Osteoblast (primary cell): ENCODE results near the gene PPT1. TPM values are rescaled to one million over a fixed set of nuclear protein-coding genes. Genes with fewer than 3 reads are reported as not detected.
A peak's percentile ranks its signal among the peaks of the same experiment; 100 is the strongest.

Source experiments
- DNase-seq: peaks from one replicate; pipeline ENCODE4 v3.0.0; 2011; ENCODE audit warnings: low spot score, mixed read lengths; ENCODE audit not compliant: insufficient read length; ENCODE audit errors: missing footprints
- H2AFZ ChIP-seq: 2 replicates; pipeline ENCODE4 v1.6.0; 2011; ENCODE audit warnings: mild to moderate bottlenecking, low read length
- H3K27ac ChIP-seq: 2 replicates; pipeline ENCODE4 v1.5.1; 2011; ENCODE audit warnings: mild to moderate bottlenecking, low read depth, low read length, moderate library complexity
- H3K27me3 ChIP-seq: 2 replicates; pipeline ENCODE4 v1.6.0; 2012; ENCODE audit warnings: mild to moderate bottlenecking, control low read depth, inconsistent platforms, low read length, moderate library complexity; ENCODE audit not compliant: insufficient read depth
- H3K36me3 ChIP-seq: 2 replicates; pipeline ENCODE4 v1.5.1; 2011; ENCODE audit warnings: mild to moderate bottlenecking, low read length, control low read depth, moderate library complexity; ENCODE audit not compliant: insufficient read depth
- H3K4me1 ChIP-seq: 2 replicates; pipeline ENCODE4 v1.5.1; 2011; ENCODE audit warnings: mild to moderate bottlenecking, low read length, control low read depth, moderate library complexity; ENCODE audit not compliant: insufficient read depth
- H3K4me2 ChIP-seq: 2 replicates; pipeline ENCODE4 v1.6.0; 2011; ENCODE audit warnings: mild to moderate bottlenecking, low read length; ENCODE audit not compliant: insufficient read depth
- H3K4me3 ChIP-seq: fragments of 200-600 bp; sonication (generic); 3 replicates; pipeline ENCODE4 v1.5.1; 2012; ENCODE audit warnings: mild to moderate bottlenecking, low read length, inconsistent platforms; ENCODE audit not compliant: insufficient read depth
- H3K79me2 ChIP-seq: 2 replicates; pipeline ENCODE4 v1.6.0; 2012; ENCODE audit warnings: mild to moderate bottlenecking, low read length, control low read depth, inconsistent platforms; ENCODE audit not compliant: insufficient read depth
- H3K9me3 ChIP-seq: 2 replicates; pipeline ENCODE4 v1.5.1; 2011; ENCODE audit warnings: low read depth, low read length, control low read depth
- H4K20me1 ChIP-seq: 2 replicates; pipeline ENCODE4 v1.6.0; 2012; ENCODE audit warnings: mild to moderate bottlenecking, low read length, control low read depth; ENCODE audit not compliant: insufficient read depth
- CTCF ChIP-seq: IDR thresholded peaks from 2 replicates; pipeline ENCODE4 v1.5.1; 2011; ENCODE audit warnings: mild to moderate bottlenecking, low read depth, low read length, moderate library complexity; ENCODE audit errors: extremely low read depth
- total RNA-seq: library from RNA; depleted of rRNA; stranded (reverse); fragments of >200 nt; gene quantifications from 2 replicates; pipeline ENCODE4 v1.2.3, GENCODE V29; 2012

The PPT1 gene
- total RNA-seq, 1 donor = 40.9 TPM

- Histone ChIP-seq H3K4me2 (no peak overlapping the region), H3K4me1 (peaks cover 9% of the 10 kb centered on the region), H2AFZ (no peak overlapping the region), H3K4me3 (no peak overlapping the region), H3K79me2 (no peaks in the 10 kb centered on the region), H3K9me3 (no peaks in the 10 kb centered on the region), H3K27me3 (no peaks in the 10 kb centered on the region), H3K36me3 (peaks cover 33% of the 10 kb centered on the region), H3K27ac (no peak overlapping the region), H4K20me1 (no peaks in the 10 kb centered on the region)
- no peak for TF ChIP-seq CTCF
- DNase-seq = no peak
Observed at GRCh38 chr1:40081871-40082270, 15.2 kb downstream of the PPT1 start.

GRCh38 chr1:40079774-40080400 is 17.2 kb downstream of the PPT1 start:
- no peak for TF ChIP-seq CTCF
- peaks cover 38% of the 10 kb centered on the region for H3K36me3 ChIP-seq
- peaks cover 16% of the 10 kb centered on the region for H3K4me1 ChIP-seq
- no peaks in the 10 kb centered on the region for H3K9me3 ChIP-seq
- no peaks in the 10 kb centered on the region for H3K27me3 ChIP-seq
- no peak overlapping the region for H3K4me3 ChIP-seq
- H4K20me1 ChIP-seq = peaks cover 3% of the 10 kb centered on the region
- H3K4me2 ChIP-seq = no peak overlapping the region
- H3K27ac ChIP-seq = no peak overlapping the region
- DNase-seq = no peak
- no peaks in the 10 kb centered on the region for H3K79me2 ChIP-seq
- no peak overlapping the region for H2AFZ ChIP-seq

- H3K4me2 ChIP-seq = no peak overlapping the region
- TF ChIP-seq CTCF = peak; percentile 75
- H2AFZ ChIP-seq = no peak overlapping the region
- no peak overlapping the region for H3K27ac ChIP-seq
- H4K20me1 ChIP-seq = peaks cover 3% of the 10 kb centered on the region
- no peaks in the 10 kb centered on the region for H3K79me2 ChIP-seq
- no peak overlapping the region for H3K4me3 ChIP-seq
- peaks cover 16% of the 10 kb centered on the region for H3K4me1 ChIP-seq
- peak; percentile 47 for DNase-seq
- no peaks in the 10 kb centered on the region for H3K9me3 ChIP-seq
- no peaks in the 10 kb centered on the region for H3K27me3 ChIP-seq
- peaks cover 40% of the 10 kb centered on the region for H3K36me3 ChIP-seq
Observed at GRCh38 chr1:40078512-40079333, 18.3 kb downstream of the PPT1 start.

GRCh38 chr1:40076895-40077312 is 20.1 kb downstream of the PPT1 start:
- no peak for TF ChIP-seq CTCF
- H3K4me2 ChIP-seq = peak overlapping the region; percentile 5
- peak overlapping the region; percentile 17 for H3K27ac ChIP-seq
- peaks cover 16% of the 10 kb centered on the region for H3K4me1 ChIP-seq
- no peak overlapping the region for H2AFZ ChIP-seq
- no peak overlapping the region for H3K4me3 ChIP-seq
- peaks cover 3% of the 10 kb centered on the region for H4K20me1 ChIP-seq
- H3K9me3 ChIP-seq = no peaks in the 10 kb centered on the region
- H3K27me3 ChIP-seq = no peaks in the 10 kb centered on the region
- H3K79me2 ChIP-seq = no peaks in the 10 kb centered on the region
- peaks cover 56% of the 10 kb centered on the region for H3K36me3 ChIP-seq
- peak; percentile 92 for DNase-seq
